Suprapubic skin (tissue), 3 donors: ENCODE results near the gene SGO1.

Experiments used
- CTCF ChIP-seq, 2 donors: fragments of 200-600 bp in 1 of 2; fragments of 450-650 bp in 1 of 2; sonication (generic) in 1 of 2; IDR thresholded peaks; one replicate each; pipeline ENCODE4 v1.5.1; 2016 to 2019; ENCODE audit warnings: antibody characterized with exemption in 2 of 2, mild to moderate bottlenecking in 1 of 2, moderate library complexity in 1 of 2
- POLR2AphosphoS5 ChIP-seq, 3 donors: sonication (generic); formaldehyde crosslinking; IDR thresholded peaks; one replicate each; pipeline ENCODE4 v1.6.1; 2017; ENCODE audit warnings: antibody characterized with exemption in 3 of 3

GRCh38 chr3:20173844-20174410 is 12.1 kb downstream of the SGO1 start:
- TF ChIP-seq CTCF (IDR thresholded peaks at IDR 0.05) (no peak), POLR2AphosphoS5 (IDR thresholded peaks at IDR 0.05) (no peak)
